NCI-H2029 (cell line): Measurements from ENCODE around the gene SIK1.

Experiments
- DNase-seq: peaks from one replicate; lab custom pipeline; 2025; lab: John Stamatoyannopoulos, UW

Gene SIK1

DNA sequence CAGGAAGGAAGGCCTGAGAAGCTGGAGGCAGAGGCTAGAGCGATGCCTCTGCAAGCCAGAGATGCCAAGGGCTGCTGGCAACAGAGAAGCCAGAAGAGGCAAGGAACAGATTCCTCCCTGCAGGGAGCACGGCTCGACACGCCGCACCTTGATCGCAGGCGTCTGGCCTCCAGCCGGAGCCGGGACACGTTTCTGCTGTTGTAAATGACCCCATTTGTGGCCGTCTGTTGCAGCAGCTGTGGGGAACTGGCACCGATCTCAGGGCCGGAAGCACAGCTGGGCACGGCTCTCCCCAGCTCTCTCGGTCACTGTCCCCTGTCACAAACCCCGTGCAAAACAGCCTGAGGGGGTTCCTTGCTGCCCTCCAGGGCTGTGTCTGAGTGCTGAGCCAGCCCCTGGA lies 59.6 kb downstream of the SIK1 start:
- DNase-seq = no peak

DNA sequence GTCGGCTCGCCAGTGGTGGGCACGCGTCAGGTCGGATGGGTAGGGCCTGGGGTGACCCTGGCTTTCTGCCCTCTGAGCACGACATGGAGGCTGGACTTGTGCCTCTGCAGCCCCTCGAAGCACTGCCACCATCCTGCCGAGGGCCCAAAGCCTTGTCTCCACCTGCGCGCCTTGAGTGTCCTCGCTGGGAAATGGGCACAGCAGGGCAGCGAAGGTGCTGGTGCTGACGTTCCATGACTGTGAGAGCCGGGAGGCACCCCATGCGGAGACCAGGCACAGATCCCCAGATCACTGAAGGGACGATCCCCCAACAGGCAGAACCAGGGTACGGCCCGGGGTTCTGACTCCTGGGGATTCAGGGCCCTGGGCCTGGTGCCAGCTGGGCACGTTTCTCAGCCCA lies 60.3 kb downstream of the SIK1 start:
- DNase-seq = no peak

DNA sequence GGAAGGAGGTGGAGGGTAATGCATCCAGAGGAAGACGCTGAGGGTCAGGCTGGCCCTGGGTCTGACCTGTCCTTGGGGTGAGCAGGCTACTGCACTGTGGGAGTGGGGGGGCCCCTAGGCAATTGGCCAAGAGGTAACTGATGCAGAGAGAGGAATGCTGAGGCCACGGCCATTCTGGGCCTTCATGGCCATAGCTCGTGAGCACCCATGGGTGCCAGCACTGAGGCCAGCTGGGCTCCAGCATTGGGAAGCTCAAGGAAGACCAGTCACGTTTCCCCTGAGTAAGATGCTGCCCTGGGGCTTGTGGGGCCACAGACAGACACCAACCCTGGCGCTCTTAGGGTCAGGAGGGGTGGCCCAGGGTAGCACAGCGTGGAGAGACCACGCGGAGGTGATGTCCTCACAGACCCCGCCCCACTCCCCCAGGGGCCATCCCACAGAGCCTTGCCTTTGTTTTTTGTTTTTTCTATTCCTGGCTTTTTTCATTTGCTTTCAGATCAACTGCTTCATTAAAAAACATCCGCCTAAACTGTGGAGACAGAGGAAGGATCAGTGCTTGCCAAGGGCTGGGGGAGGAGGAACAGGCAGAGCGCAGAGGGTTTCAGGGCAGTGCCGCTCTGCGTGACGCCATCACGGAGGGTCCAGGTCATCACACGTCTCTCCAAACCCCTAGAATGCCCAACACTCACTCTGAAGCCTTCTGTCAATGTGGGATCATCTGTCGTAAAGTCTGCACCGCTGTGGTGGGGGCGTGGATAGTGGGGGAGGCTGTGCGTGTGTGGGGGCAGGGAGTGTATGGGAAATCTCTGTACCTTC lies 61.1 kb downstream of the SIK1 start:
- DNase-seq = no peak

DNA sequence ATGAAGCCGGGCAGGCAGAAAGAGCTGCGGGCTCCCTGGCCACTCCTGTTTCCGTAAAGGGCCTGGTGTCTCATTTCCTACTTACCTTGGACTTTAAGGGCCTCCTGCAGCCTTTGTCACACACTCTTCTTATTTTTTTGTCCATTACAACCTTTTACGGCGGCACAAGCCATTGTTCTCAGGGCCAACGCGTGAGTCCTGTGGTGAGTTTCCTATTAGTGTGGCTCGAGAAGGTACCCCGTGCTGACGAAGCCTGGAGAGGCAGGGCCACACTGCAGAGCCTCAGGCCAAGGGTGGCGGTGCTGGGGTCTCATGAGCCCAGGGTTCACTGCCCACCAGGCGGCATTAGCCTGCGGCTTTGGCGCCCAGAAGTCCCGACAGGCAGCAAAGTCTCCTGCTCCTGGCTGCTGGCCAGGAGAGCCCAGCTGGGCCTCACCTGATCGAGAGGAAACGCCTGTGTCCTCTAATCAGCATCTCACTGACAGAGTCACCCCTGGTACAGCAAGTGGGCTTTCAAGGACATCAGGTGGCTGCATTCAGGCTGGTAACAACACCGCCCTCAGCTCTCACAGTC lies 62.0 kb downstream of the SIK1 start:
- peak; percentile 77 for DNase-seq
